Stimulated activated CD8-positive, alpha-beta memory T cell treated with anti-CD3 and anti-CD28 coated beads, Interleukin-2, amount 100 ng/mL, for 1 hour (primary cell): Measurements from ENCODE around the gene SETBP1.

Experiments used
- DNase-seq, 2 donors: peaks; one replicate each; pipeline ENCODE4 v3.0.0-alpha.2; 2020; ENCODE audit warnings: low read depth in 2 of 2

Gene SETBP1

DNA sequence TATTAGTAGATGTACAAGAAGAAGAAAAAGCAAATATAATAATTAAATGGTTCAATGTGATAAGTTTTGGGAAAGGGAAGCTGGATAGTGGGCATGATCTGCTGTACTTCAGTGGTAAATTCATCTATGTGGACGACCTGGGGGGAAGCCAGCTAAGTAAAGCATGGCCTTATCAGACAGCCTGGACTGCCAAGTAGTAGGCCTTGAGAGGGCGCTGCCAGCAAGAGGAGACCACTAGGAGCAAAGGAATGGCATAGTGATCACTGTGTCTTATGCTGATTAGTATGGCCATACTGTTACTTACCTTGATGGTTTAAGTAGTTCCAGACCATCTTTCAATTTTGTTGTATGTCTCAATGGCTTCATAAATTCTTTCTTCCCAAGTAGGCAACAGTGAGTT, 287.6 kb downstream of the SETBP1 start:
- no peak for DNase-seq

DNA sequence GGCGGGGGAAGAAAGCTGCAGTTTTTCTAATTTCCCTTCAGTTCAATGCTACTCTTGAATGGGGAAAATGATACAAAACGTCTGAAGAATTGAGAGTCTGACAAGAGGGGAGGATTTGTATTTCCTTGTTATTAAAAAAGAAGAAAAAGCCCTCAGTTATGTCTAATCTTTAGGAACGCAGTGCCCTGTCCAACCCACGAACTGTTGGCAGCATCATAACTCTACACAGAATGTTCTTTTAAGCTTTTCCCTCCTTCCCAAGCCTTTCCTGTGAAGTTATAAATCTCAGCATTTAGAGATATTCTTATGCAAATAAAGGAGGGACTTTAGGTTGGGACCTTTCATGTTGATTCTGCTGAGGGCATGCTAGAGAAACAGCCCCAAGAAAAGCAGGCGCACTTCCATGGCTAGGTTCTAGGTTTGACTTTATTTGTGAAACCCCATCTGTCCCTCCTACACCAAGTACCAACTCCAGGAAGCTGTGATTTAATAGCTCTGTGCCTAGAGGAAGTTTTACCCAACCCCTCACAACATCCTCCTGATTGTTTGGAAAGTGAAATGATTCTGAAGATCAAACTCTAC, 288.6 kb downstream of the SETBP1 start:
- DNase-seq: no peak

DNA sequence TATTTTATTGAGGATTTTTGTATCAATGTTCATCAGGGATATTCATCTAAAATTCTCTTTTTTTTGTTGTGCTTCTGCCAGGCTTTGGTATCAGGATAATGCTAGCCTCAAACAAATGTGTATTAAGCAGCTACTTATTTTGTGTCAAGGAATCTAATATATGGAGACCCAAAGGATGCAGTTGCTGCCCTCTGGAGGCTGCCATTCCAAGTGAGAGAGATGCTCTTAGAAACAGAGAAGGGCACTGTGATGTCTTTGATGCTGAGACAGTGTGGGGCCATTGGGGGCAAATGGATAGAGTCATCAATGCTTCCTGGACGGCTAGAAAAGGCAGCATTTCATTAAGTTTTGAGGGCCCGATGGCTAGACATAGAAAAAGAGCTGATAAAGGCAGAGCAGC, 292.6 kb downstream of the SETBP1 start:
- no peak for DNase-seq

DNA sequence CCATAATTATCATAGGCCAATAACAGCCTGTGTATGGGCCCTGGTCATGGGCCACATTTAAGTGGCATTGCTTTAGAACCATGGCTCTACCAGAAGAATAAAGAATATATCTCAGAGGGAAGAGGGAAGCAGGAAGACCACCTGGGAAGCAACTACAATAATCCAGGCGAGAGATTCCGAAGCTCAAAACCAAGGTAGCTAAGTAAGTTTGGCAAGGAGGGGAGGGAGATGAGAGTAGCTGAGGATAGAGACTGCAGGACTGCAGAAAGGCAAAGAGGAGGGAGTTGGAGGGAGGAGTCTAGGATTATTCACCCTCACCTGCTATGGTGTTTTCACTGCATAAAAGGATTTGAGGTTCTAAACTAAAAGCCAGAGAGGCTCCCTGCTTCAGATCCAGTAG, 293.5 kb downstream of the SETBP1 start:
- DNase-seq: no peak

DNA sequence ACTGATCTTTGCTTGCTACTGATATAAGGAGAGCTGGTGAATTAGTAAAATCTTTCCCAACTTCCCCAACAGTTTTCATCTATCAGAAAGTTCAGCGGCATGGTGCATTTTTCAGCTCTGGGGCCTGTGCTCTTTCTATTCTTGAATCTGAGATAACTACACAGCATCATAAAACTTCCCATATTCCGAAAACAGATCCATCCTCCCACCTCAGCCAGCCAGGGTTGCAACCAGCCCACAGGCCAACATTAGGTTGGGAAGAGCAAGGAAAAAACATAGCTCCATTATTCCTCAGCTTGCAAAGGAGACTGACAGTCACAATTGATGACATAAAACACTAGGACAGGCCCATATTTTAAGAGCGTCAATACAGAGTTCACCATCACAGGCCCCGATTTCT, 297.2 kb downstream of the SETBP1 start:
- no peak for DNase-seq

DNA sequence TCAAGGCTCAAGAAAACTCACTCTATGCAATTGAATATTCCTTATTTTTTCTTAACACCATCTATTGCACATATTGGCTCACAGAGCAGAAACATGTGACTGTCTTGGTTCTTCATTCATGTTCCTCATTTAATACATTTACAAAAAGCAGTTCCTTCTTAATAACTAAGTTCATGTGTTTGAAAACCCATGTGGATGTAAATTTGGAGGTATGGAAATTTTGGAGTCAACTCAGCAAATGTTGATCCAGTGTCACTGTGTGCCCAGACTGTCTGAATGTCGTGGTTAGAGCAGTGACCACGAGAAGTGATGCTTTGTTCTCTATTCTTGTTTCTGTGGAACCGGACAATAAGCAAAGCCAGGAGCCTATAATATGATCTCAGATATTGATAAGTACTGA, 299.1 kb downstream of the SETBP1 start:
- no peak for DNase-seq

DNA sequence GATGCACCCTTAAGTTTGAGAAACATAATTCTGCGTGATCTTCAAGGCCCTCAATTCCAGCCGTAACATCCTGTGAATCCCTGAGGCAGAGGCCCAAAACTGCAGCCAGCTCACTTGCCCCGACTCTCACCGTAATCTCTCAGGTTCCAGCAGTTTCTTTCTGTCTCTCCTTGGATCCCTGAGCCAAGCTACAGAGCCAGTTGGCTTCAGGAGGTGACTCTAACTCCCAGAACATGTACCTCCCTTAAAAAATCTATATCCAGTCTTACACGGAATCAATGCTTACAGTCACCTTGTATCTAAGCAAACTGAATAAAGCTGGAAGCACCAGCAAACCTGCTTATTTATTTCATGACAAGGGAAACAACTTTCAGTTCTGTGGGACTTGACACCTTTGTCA, 300.4 kb downstream of the SETBP1 start:
- no peak for DNase-seq

DNA sequence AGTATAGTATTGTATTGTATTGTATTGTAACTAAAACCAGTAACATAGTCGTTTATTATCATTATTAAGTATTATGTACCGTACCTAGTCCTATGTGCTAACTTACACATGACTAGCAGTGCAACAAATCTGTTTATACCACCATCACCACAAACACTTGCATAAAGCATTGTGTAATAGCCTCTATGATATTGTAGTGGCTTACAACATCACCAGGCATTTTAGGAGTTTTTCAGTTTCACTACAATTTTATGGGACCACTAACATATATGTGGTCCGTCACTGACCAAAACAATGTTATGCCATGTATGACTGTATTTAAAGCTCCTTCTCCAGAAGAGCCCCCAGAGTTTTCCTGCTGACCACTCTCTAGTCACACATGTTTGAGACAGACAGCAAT, 306.2 kb downstream of the SETBP1 start:
- DNase-seq: no peak

DNA sequence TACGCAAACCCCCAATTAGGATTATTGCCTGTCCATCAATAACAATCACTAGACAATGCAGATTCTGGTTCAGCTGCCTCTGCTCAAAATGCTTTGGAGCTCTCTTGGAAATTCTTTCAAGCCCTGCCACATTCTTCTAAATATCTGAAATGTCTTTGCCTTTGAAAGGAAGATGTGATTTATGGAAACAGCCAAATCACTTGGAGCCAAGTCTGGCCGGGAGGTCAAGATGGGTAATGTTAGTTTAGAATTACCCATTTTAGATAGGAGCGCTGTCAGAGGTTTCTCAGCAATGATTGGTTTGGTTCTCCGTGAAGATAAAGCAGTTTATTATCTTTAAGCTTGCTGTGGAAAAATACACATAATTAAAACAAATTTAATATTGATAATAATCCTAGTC, 306.7 kb downstream of the SETBP1 start:
- DNase-seq: no peak

DNA sequence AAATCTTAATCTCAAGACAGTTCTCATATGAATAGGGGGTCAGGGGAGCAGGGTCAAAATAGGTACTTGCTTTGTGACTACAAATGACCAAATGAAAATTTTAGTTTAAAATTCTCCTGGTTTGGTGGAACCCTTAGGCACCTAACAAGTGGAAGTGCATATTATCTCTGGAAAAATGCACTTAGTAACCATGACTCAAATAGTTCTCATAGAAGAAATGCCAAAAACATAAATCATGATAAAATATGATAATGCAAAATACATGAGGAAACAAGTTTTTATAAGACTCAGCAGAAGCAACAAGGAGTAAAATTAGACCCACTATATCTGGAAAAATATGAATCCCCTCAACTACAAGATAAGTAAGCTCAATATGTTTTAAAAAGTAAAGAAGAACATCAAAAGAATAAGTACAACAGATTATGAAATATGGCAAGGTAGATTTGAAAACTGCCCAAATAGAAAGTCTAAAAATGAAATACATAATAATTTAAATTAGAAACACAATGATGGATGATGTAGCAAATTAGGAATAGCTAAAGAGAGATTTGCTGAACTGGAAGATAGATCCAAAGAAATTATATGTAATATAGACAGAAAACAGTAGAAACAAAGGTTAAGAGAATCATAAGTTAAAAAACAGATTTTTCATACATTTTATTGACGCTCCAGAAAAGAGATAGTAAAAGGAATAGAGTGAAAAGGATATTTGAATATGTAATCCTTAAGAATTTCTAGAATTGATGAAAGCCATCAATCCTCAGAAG, 308.3 kb downstream of the SETBP1 start:
- no peak for DNase-seq

DNA sequence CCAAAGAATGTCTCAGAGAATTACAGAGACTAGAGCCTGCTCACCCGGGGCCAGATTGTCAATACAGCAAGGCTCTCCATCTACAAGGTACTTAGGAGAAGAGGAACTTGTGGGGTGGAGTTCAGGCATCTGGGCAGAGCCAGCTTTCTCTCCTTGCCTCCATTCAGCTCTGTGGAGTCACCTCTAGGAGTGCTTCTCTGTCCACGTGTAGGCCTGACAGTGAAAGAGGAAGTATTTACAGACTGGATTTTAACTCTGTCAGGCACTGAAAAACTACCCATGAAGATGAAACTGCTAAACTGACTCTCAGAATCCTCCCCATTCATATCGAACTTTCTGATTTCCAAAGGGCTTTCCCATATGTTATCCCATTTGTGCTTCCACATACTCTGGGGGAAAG, 315.6 kb downstream of the SETBP1 start:
- no peak for DNase-seq

DNA sequence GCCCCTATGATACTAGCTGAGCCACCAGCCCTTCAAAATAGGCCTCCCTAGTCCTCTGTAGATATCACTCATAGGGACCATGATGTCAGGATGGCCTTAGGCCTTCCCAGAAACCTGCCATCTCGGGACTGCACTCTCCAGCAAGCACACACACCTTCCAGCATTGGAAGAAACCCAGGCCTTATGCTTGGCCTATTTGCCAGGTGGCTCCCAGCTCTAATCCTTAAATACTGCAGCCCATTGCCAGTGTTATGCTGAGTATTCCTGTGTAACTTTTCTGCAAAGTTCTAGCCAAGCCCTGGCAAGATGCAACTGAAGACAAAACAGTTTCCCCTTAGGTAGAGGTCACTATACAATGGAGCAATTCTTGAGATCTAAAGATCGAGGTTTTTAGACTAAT, 316.5 kb downstream of the SETBP1 start:
- DNase-seq: no peak

DNA sequence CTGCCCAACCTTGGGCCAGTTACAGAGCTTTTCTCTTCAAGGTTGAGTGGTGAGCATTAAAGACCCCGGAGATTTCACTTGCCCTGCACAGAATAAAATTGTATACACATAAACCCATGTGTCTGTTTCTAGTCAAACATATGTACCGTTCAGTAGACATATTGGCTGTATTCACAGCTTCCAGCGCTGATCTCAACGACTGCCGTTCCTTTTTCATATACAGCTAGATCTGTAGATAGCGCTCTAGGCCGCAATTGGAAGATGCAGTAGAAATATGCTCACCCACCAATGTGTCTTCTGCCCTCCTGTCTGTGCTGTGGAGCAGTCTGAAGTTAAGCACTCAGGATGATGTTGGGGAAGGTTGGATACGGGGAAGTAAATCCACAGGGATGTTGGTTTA, 317.7 kb downstream of the SETBP1 start:
- DNase-seq: no peak

DNA sequence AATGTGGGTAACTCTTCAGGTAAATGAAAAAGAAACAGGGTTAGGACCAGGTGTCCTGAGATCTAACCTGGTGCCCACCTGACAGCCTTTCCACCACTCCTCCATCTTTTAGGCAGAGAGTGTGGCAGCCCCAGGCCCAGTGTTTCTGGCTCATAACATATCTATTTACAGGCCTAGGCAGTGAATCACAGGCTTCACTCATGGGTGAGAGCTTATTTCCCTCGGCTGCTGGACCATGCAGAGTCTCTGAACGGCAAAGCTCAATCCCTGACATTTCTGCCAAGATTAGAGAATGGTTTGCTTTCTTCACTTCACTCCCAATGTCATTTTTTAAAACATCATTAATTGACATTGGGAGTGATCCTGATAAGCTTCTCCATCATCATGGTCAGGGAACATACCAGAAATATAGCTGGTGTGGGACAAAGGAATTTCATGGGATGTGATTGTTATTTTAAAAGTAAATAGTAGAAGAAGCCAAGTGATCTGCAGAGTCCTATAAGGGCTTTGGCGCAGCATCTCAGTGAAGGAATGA, 323.9 kb downstream of the SETBP1 start:
- no peak for DNase-seq

DNA sequence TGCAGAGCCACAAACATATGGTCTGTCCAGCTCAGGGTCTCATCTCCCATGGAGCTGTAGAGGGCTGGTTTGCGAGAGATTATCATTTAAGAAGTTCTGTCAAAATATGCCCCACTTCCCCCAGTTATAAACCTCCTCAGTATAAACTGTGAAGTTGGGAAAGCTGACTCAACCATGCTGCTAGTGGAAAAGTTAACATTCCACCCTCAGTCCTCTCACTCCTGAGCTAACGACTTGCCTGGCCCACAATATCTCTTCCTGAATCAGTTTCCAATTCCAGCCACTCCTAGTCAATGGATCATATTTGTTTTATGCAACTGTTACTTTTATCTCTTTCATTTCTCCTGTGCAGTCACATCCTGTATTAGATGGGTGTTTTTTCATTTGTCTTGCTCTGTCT, 326.2 kb downstream of the SETBP1 start:
- no peak for DNase-seq

DNA sequence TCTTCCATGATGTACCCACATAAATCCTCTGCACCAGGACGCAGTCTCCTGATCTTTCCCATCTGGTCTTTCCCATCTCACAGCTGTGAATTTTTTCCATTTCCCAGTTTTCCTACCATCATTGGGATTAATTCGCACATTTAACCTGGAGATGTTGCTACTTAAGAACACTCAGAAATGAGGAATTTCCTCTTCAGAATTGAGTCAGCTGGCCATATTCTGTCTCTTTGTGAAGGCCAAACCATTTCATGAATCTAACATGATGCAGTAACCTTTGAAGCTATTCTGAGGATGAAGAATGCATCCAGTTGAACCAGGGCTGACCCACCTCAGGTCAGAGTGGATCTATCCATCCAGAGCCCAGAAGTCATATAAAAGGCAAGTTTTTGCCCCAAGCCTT, 326.8 kb downstream of the SETBP1 start:
- DNase-seq: no peak

DNA sequence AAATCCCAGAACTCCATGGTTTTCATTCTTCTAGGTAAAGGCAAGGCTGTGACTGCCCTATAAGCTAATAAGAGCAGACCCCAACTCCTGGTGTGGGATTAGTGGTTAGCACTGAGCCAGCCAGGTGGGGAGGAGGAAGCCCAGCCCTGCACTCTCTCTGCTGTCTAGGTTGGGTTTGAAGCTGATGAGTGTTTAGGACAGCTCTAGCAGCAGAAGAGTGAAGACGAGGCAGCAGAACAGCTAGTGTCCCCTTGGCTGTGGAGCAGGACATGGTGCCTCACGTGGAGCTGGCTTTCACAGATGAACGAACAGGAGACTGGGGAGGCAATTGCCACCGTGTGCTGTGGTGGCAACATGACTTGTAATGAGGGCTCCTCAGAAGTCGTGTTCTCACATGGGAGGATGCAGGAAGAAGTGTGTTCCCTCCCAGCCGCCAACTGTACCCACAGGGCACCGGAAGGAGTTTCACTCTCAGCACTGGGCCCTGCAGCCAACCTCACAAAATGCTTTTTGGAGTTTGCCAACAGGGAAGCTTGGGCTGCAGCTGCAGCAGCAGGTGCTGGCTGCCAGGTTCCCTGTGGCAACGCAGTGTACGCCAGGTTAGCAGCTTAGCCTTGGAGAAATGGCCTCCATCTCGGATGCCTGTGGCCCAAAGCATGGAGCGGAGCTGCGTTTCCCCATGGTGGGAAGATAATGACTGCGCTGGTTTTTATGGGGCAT, 328.2 kb downstream of the SETBP1 start:
- no peak for DNase-seq

DNA sequence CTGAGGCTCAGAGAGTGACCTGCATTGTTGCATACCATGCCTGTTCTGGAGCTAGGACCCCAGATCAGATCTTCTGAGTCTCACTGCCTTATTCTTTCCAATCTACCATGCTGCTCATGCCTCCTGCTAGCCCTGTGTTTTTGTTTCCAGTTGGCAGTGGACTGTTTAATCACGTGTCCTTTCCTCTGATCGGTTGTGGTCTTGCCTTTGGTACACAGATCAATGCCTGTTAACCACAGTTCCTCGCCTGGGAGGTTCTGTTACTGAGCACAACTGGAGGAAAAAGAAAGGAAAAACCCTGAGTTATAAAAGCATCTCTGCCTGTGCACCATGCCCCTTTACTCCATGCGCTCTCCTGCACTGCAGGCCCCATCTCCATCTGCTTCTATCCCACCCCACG, 329.1 kb downstream of the SETBP1 start:
- DNase-seq: no peak

DNA sequence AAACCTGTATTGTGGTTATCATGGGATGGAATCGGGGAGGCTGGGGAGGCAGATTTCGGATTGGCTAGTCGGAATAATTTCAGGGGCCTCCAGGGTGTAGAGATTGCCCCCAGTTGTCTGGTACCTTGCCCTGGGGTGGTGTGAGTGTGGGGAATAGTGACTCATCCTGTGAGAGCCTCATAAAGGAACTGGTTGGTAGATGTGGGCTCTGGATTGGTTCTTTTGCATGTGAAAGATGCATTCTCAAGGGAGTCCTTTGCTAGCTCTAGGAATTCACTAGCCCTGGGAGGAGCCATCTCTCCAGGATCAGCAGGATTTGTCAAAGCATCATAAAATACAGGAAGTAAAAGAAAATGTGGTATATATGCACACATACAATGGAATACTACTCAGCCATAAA, 331.6 kb downstream of the SETBP1 start:
- no peak for DNase-seq

DNA sequence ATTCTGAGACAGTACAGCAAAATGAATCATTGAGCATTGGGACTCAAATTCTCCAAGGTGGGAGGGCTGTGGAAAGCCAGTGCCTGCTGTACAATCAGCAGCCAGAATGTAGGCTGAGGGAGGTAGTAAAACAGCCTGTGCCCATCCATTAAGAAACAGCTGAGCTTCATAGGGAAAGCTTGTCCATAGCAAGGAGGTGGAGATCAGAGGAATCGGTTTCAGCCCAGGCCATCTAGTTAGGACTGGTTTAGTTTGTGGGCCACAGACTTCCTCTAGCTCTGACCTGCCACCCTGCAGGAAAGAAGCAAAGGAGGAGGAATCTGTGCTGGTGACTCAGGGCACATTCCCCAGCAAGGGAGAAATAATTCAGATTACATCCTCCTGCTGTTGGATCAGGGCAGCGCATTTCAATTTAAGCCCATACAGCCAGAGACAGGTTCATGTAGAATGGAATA, 333.4 kb downstream of the SETBP1 start:
- DNase-seq: no peak

DNA sequence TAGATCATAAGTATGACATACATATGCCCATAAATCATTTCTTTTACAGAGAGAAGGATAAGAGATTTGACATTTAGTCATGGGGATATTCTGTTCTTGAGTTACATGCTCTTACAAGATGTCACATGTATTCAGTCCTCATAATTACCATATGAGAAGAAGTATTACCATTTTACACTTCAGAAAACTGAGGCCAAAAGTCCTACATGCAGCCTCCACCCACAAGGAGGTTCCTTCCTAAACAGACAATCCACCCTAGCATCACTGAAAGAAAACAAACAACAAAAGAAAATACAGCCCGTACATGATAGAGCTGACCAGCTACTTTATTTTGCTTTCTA, 335.1 kb downstream of the SETBP1 start:
- no peak for DNase-seq

DNA sequence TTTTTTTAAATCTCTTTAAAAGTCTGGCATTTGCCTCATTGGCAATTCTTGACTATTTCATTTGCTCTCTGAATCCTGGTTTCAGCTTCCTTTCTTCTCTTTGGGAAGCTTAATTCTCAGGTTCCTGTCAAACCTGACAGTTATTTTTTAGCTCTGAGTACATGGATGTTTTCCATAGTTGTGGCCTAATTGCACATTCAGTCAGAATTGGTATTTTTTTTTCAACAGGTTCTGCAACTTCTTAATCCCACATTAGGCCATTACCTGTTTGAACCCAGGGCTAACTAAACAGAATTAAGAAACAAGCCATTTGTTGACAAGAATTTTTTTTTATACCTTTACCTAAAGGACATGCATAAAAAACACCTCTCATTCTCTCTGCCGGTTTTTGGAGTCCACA, 338.8 kb downstream of the SETBP1 start:
- DNase-seq: no peak

DNA sequence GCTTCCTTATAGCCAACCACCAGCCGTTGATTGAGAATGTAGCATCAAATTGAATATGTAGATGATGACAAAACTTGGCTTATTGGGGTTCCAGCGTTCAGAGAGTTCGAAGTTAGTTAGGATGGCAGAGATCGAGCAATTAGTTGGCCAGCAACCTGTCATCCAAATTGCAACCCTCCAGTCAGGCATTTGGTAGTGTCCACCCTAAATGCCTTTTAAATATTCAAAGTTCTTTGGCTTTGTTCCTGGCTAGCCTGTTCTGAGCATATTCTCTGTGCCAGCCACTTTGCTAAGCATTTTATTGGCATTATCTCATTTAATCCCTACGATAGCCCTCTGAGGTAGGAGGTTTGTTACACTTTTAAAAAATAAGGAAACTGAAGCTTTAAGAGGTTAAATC, 342.8 kb downstream of the SETBP1 start:
- no peak for DNase-seq
